IPS DF 4.7 (cell line): ENCODE measurements around the gene SIVA1.
"Not testable (repeated sequence)": the region's sequence is repeated elsewhere in the genome, so short reads cannot be mapped to it uniquely, and the experiment has no call there.

Source experiments
- DNase-seq: peaks from one replicate; pipeline ENCODE4 v3.0.0-alpha.2; 2013; ENCODE audit warnings: low spot score; ENCODE audit errors: extremely low read depth

SIVA1 gene

DNA sequence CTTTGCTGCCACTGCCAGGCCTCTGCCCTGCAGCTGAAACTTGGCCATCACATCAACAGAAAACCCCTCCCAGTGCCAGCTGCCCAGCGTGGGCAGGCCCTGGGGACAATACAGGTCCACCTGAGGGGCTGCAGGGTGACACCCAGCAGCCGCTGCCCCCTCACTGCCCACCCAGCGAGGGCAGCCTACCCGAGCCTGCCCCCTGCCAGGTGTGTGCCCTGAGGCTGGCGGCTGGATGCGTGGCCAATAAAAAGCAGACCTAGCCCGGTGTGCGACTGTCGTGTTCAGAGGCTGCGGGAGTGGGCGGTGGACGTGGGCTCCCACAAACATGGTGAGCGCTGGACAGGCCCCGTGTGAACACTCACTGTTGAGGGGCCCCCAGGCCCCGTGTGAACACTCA, 33.6 kb upstream of the SIVA1 start:
- DNase-seq: no peak

GRCh38 chr14:104721505-104722431, 31.2 kb upstream of the SIVA1 start:
- no peak for DNase-seq

- DNase-seq: no peak
Measured at GRCh38 chr14:104722938-104723650, 29.9 kb upstream of the SIVA1 start.

DNA sequence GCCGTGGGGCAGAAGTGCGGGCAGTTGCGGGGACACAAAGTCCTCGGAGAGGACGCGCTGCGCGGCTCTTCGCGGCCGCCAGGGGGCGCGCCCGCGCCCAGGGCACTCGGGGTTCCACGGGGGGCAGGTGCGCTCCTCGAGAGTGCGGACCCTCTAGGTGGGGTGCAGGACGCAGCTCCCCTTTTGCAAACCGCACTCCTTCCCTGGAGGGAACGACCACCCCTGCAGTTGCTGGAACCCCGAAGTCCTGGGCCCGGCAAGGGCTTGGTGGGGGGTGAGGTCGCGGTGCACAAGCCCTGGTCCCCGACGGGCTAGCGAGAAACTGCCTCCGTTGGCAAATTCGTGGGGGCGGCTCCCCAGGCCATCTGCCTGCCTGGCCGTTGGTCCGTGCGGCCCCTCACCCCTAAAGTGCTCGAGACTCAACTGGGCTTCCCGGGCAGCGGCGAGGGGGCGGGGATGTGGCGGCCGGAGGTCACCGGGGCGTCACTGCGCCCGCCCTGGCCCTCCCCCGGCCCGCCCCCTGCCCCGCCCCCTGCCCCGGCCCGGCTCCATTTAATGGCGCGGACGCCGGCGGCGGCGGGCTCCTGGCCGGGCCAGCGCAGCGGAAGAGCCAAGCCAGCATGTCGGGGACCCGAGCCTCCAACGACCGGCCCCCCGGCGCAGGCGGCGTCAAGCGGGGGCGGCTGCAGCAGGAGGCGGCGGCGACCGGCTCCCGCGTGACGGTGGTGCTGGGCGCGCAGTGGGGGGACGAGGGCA, 29.1 kb upstream of the SIVA1 start, which contains the start of gene ADSS1:
ADSS1 (plus strand) TSS at position 579 of the 756 bp plus-strand sequence; CDS start at position 621, 42 bp downstream.
- DNase-seq: no peak

DNA sequence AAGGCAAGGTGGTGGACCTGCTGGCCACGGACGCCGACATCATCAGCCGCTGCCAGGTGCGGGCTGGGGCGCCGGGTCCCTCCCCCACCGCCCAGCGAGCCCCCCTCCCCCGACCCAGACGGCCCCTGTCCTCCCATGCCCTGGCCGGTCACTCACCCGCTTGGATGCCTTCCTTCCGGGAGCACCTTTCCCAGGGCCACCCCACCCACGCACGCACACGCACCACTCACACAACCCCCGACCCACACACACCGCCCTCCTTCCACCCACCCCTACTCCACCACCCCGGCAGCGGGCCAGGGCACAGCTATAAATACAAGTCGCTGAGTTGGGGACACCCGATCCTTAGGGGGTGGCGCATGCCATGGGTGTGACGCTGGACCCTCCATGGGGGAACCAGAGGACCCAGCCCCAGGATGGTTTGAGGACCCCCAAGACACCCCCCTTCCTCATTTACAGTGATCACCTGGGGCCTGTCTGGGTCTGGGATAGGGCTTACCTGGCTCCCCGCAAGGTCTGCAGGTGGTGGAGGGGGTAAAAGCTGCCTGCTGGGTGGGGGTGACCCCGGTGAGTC, 28.5 kb upstream of the SIVA1 start:
- no peak for DNase-seq

DNA sequence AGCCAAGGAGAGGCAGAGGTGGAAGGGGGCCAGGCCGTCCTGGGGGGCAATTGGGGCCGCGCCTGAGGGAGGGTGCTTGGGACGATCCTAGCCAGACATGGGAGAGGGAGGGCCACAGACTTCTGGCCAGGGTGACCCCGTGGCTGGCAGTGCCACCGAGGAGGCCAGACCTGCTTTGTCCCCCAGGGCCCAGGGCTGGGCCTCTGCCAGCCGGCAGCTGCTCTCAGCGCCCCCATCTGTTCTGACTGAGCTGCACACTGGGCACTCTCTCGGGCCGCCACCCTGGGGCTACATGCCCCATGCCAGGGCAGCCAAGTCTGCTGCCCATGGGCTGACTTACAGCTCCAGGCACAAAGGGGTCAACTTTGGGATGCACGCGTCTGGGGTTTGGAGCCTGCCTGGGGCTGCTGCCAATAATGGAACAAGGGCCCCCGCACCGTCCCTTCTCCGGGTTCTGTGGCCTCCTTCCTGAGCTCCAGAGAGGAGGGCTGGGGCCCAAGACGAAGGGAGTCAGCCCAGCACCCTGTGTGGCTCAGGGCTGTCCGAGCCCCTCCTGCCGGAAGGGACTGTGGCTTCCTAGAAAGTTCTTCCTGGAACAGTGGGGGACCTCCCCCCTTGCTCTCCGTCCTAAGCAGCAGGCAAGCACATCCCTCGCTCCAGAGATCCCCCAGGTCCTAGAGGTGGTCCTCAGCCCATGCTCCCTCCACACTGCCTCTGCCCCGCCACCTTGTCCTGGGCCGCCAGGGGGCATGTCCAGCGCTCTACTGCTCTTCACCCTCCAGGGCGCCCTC, 27.8 kb upstream of the SIVA1 start:
- peak; percentile 38 for DNase-seq

DNA sequence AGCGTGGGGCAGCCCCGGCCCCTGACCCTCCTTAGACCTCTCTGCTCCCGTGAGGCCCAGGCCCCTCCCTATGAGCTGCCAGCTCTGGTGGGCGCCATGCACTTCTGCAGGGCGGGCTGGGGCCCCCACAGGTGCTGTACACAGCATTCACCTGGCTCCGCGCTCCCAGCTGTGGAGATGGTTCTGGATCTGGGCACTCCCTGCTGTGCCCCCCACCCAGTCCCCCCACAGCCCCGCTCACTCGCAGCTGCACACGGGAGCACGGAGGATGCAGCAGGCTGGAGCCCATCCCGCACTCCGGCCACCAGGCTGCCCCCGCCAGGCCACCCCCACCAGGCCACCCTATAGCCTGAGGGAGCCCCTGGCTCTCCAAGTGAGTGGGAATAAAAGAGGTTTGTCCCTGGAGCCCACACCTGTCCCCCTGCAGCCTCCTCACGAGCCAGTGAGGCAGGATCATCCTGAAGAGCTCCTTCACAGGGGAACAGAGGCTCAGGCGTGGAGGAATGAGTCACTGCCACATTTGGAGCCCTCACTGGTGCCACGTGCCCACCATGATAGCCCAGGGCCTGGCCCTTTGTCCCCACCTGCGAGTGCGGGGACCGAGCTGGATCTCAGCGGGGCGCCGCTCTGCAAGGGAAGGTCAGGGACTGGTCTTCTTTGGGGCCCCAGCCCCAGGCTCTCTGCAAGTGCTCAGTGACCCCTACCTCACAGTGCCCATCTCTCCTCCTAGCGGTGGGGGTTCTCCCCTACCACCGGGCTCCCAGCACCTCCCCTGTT, 27.0 kb upstream of the SIVA1 start:
- DNase-seq: no peak

DNA sequence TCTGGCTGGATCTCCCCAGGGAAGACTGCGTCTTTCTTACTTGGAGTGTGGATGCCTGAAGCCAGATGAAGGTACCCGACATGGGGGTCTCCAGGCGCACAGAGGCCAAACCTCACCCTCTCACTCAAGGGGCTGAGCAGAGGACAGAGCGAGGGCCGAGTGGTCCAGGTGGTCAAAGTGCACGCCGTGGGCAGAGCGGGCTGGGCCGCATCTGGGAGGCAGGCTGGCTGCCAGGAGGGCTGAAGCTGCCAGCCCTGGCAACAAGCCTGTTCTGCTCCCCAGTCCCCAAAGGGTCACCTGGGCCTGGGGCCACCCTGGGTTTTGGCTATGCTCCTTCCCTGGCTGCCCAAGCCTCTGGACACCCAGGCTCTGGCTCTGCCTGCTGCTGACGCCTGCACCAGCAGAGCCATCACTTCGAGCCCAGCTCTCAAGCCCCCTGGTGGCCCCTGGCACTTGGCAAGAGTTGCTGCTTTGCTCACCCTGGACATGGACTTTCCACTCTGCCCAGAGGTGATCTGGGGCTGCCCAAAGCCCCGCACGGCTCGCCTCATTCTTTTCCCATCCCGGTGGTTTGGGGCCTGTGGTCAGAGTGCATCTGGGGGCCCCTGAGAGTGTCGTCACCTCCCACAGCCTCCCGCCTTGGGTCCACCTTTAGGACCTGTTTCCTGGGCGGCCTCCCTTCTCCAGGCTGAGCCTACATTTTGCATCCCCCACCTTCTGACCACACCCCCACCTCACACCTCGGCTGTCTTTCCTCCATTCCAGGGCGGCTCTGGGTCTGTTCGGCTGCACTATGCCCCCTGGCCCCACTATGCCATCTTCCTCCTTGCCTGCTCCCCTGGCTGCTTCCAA, 26.1 kb upstream of the SIVA1 start:
- no peak for DNase-seq

DNA sequence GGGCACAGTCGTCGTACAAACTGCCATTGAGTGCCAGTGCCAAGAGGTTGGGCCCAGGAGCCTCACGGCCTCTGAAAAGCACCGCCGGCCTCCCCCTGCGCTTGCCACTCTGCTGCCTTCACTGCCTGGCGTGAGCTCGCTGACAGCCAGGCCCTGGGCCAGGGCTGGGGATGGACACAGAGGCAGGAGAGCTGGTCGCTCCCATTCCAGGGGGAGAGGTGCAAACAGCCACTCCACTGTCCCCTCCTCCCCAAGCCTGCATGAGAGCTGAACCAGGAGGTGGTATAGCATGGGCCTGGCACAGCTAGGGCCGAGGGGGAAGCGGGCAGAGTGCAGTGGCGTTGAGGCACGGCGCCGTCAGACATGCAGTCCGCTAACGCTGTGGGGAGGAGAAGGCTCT, 24.3 kb upstream of the SIVA1 start:
- DNase-seq: no peak

DNA sequence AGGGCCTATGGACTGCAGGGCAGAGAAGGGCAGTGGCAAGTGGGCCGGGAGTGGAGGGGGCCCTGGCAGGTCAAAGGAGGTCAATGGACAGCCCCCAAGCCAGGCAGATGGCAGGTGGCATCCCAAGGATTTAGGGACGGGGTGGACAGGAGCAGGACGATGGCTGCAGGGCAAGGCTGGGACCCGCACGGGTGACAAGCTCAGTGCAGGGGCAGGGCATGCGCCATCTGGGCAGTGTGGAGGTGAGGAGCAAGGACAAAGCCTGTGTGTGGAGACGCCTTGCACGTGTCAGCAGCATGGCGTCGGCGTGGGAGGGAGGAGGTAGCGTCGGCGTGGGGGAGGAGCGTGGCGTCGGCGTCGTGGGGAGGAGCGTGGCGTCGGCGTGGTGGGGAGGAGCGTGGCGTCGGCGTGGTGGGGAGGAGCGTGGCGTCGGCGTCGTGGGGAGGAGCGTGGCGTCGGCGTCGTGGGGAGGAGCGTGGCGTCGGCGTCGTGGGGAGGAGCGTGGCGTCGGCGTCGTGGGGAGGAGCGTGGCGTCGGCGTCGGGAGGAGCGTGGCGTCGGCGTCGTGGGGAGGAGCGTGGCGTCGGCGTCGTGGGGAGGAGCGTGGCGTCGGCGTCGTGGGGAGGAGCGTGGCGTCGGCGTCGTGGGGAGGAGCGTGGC, 23.6 kb upstream of the SIVA1 start:
- DNase-seq: not testable (repeated sequence)

DNA sequence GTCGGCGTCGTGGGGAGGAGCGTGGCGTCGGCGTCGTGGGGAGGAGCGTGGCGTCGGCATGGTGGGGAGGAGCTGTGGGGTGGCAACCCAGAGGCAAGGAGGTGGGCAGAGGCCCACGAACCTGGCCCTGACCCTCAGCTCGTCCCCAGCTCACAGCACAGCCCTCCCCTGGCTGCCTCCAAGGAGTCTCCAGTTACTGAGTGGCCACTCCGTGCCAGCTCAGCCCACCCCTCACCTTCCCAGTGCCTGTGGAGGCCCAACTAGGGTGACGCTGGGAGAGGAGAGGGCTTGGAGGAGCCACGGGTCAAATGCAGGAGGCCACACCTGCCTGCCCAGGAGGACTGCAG, 23.1 kb upstream of the SIVA1 start:
- no peak for DNase-seq

DNA sequence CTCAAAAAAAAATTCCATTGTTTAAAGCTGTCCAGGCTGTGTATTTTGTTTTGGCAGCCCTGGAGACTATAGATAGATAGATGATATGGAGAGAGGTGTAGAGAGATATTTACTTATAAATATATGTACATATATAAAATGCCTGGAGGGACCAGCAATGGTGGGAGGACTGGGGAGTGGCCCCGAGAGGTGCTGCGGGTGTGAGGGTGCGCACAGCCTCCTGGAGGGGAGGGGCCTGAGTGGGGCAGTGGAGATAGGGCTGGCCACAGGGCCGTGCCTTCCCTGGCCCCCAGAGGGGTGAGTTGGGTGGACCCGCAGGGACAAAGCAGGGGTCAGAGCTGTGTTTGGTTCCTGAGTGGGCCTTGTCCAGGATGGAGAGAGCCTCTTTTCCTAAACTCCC, 22.5 kb upstream of the SIVA1 start:
- no peak for DNase-seq

DNA sequence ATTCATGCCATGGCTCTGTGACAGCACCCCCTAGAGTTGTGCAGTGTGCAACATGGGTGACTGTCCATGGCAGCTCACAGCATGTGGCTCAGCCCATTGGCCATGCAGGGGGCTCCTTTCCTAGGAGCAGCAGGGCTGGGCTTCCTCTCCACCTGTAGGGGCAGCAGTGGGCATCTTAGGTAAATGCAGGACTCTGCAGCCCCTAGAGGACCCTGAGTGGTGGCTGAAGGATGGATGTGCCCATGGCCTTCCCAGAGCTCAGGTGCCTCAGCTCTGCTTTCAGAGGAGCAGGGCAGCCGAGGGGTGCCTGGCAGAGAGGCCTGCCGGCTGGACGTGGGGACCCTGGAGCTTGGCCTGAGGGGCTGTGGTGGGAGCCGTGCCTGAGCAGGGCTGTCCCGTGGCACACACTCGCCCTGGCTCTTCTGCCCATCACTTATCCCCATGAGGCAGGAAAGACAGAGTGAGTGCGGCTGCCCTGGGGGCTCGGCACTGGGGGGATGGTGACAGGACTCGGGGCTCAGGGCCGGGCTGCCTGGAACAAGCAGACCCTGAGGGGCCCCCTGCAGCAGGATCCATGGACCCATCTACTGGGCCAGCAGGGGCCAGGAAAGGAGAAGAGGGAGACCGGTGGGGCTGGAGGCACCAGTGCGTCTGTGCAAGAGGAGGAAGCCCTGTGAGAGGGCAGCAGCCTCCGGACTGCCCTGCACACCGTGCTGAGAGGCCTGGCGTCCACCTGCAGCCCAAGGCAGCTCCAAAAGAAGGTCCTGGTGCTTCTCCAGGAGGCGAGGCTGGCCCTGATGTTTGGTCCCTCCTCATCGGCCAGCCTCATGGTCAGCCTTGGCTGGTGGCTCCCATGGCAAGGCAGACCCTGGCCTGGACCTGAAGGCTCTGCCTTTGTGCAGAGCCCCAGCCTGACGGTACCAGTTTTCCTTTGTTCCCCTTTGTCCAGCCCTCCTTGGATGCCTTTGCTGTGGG, 21.3 kb upstream of the SIVA1 start:
- DNase-seq: no peak

GRCh38 chr14:104732355-104732804, 20.6 kb upstream of the SIVA1 start:
- no peak for DNase-seq

DNA sequence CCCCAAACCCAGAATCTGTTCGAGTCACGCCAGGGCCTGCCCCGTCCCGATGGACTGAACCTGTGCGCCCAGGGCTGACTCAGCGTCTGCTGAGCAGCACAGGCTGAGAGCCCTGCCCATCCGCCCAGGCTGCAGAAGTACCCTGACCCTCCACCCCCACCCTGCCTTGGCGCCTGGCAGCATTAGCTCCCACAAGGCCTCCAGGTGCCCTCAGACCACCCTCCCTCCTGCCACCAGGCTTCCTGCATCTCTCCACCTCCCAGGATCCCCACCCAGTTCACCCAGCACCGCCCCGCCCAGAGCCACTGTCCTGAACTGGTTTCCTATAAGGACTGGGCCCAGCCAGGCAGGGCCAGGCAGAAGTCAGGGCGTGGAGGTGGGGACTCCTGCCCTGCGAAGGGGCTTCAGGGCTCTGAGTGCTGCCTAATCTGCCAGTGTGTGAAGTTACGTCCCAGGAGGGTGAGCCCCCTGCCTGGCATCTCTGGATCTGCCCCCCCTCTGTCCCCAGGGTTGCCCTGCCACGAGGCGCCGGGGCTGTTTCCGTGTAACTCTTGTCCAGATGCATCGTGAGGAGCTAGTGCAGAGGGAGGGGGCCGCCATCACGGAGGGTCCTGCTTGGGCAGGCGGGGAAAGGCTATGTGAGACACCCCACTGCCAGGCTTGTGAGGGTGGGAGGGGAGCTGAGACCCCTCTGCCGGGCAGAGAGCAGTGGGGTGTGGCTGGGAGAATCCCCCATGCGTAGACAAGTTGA, 19.8 kb upstream of the SIVA1 start:
- DNase-seq: no peak

- no peak for DNase-seq
Measured at GRCh38 chr14:104734051-104734587, 18.8 kb upstream of the SIVA1 start.
